ENCODE measurements around the gene HOXB13. TPM values are rescaled to one million over a fixed set of nuclear protein-coding genes. Genes with fewer than 3 reads are reported as not detected.
"Not testable (repeated sequence)": the region's sequence is repeated elsewhere in the genome, so short reads cannot be mapped to it uniquely, and the experiment has no call there.

The HOXB13 gene
- total RNA-seq, 1 donor from 2014 or later, result not detected

DNA sequence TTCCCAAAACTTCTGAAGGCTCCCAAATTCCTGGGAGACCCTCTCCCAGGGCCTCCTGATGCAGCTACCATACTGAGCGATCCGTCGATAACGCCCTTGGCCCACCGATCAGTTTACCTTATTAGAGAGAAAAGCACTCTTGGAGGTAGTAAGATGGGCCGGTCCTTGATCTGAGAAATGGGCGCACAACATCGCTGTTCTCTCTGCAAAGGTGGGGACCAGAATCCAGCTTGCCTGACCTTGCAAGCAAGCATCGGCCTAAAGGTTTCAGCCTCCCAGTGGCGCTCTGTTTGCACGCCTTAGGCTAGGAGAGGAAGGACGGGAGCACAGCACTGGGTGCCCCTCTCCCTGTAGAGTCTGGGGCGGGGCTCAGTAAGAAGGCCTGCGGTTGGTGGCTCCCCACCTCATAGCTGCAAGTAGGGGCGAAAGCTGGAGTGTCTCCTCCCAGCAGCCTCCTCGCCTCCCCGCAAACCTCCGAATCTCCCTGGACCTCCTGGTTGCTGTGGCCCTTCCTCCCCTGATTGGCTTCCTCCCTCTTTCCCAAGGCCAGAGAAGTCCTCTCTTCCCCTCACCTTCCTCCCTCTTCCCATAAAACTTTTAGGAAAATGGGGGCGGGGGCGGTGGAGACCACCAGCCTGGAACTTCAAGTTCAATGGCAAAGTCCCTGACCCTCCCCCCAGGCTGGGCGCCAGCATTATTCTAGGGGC, 6.2 kb downstream of the HOXB13 start, which contains the start of gene PRAC1:
PRAC1 (minus strand) TSS at position 318 of the 707 bp plus-strand sequence; CDS start at position 192, 126 bp downstream.
- Histone ChIP-seq H3K9ac (ENCODE audit: low read depth in 1 of 3, low read length in 3 of 3) (no peak within 1 kb of the TSS), H3K27me3 (ENCODE audit: control insufficient read depth in 3 of 3, insufficient read depth in 3 of 3, low read length in 3 of 3) (peaks cover 96 to 98% (median 97%) of the 10 kb centered on the region in 3 donors), H3K36me3 (ENCODE audit: control insufficient read depth in 3 of 3, insufficient read depth in 3 of 3, low read length in 3 of 3) (no peaks in the 10 kb centered on the region), H3K4me1 (ENCODE audit: control insufficient read depth in 3 of 3, insufficient read depth in 3 of 3, low read length in 3 of 3) (peaks cover 10 to 33% (median 19%) of the 10 kb centered on the region in 3 donors), H3K9me3 (ENCODE audit: control insufficient read depth in 3 of 3, low read length in 3 of 3) (no peaks in the 10 kb centered on the region), H3K27ac (ENCODE audit: low read depth, low read length) (no peak within 1 kb of the TSS), H3K4me3 (ENCODE audit: low read length in 3 of 3) (no peak within 1 kb of the TSS)

DNA sequence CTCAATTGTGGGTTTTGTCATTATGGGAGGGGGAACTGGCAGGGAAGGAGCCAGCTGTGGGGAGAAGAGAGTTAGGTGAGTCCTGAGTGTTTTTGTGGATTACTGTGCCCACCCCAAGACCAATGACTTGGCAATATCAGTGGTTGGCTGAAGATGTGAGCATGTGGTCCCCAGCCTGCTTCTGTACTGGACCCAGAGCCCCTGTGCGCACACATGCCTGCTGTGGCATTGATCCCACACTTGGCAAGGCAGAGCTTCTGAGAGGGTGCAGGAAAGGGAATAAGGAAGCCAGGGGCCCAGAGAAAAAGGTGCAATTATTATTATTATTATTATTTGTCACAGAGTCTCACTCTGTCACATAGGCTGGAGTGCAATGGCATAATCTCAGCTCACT, 7.5 kb downstream of the HOXB13 start:
- H3K27me3 ChIP-seq (ENCODE audit: control insufficient read depth in 3 of 3, insufficient read depth in 3 of 3, low read length in 3 of 3), result peaks cover 92 to 97% (median 94%) of the 10 kb centered on the region in 3 donors
- no peak overlapping the region for H3K27ac ChIP-seq (ENCODE audit: low read depth, low read length)
- no peaks in the 10 kb centered on the region for H3K36me3 ChIP-seq (ENCODE audit: control insufficient read depth in 3 of 3, insufficient read depth in 3 of 3, low read length in 3 of 3)
- H3K9ac ChIP-seq (ENCODE audit: low read depth in 1 of 3, low read length in 3 of 3), result no peak overlapping the region
- no peak overlapping the region for H3K4me3 ChIP-seq (ENCODE audit: low read length in 3 of 3)
- H3K9me3 ChIP-seq (ENCODE audit: control insufficient read depth in 3 of 3, low read length in 3 of 3), result no peaks in the 10 kb centered on the region
- peaks cover 10 to 28% (median 19%) of the 10 kb centered on the region in 3 donors for H3K4me1 ChIP-seq (ENCODE audit: control insufficient read depth in 3 of 3, insufficient read depth in 3 of 3, low read length in 3 of 3)

DNA sequence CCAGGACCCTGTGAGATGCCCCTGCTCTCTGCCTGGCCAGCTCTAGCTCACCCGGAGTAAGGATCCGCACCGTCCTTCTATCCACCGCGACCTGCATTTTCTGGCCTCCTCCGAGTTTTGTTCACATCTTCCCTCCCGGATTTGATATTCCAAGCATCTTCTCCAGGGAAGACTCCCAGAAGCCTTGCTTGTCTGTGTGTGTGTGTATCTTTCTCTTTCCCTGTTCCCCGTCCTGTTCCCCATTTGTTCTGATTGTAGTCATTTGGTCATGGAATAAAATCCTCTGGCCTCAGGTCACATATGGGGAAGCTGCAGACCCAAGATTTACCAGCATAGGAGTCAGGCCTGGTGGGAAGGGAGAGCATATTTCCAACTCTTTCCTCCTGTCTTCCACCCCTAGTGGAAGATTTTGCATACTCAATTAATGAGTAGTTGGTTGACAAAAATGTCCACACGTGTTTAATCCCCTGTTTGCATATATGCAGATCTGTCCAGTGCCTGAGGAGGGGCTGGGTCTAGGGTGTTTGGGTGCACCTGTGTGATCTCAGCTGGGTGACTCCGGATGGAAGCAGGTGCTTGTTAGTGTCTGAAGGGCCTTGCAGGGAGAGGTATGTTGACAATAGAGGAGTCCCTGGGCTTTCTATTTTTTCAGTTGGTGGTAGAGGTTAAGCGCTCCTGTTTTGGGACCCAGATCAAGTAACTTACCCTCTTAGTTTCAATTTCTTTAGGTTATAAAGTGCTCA, 8.1 kb downstream of the HOXB13 start:
- no peaks in the 10 kb centered on the region for H3K9me3 ChIP-seq (ENCODE audit: control insufficient read depth in 3 of 3, low read length in 3 of 3)
- H3K4me3 ChIP-seq (ENCODE audit: low read length in 3 of 3), result no peak overlapping the region
- no peak overlapping the region for H3K27ac ChIP-seq (ENCODE audit: low read depth, low read length)
- no peak overlapping the region for H3K9ac ChIP-seq (ENCODE audit: low read depth in 1 of 3, low read length in 3 of 3)
- H3K4me1 ChIP-seq (ENCODE audit: control insufficient read depth in 3 of 3, insufficient read depth in 3 of 3, low read length in 3 of 3), result peaks cover 10 to 24% (median 19%) of the 10 kb centered on the region in 3 donors
- H3K27me3 ChIP-seq (ENCODE audit: control insufficient read depth in 3 of 3, insufficient read depth in 3 of 3, low read length in 3 of 3), result peaks cover 90 to 96% (median 92%) of the 10 kb centered on the region in 3 donors
- no peaks in the 10 kb centered on the region for H3K36me3 ChIP-seq (ENCODE audit: control insufficient read depth in 3 of 3, insufficient read depth in 3 of 3, low read length in 3 of 3)

DNA sequence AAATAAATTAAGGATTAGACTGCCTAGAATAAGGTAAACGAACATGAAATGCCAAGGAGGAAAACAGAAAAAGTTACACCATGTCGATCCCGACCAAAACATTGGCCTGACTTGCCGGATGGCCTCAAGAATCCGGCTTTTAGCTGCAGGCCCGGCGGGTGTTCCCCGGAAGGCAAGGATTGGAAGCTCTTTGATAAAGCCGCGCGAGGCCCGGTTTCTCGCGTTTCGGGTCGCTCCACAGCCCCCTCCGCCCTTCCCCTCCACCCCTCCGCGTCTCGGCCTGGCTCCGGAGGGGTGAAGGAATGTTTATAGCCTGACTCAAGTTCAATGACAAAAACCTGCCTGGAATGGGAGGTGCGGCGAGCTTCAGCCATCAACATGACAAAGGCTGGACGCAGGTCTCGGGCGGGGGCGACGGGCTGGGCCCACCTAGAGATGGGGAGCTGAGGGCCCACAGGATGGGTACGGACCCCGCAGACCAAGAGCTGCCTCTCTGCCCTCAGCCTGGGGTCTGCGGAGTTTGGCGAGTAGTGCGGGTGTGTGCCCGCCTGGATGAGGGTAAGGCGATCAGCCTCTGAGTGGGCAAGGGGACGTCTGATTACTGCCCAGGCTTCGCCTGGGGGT, 8.8 kb downstream of the HOXB13 start:
- peaks cover 4 to 18% (median 15%) of the 10 kb centered on the region in 3 donors for H3K4me1 ChIP-seq (ENCODE audit: control insufficient read depth in 3 of 3, insufficient read depth in 3 of 3, low read length in 3 of 3)
- no peaks in the 10 kb centered on the region for H3K9me3 ChIP-seq (ENCODE audit: control insufficient read depth in 3 of 3, low read length in 3 of 3)
- peaks cover 86 to 96% (median 90%) of the 10 kb centered on the region in 3 donors for H3K27me3 ChIP-seq (ENCODE audit: control insufficient read depth in 3 of 3, insufficient read depth in 3 of 3, low read length in 3 of 3)
- H3K27ac ChIP-seq (ENCODE audit: low read depth, low read length), result no peak overlapping the region
- H3K4me3 ChIP-seq (ENCODE audit: low read length in 3 of 3), result peak overlapping the region in 1 of 3 donors; percentile 29
- H3K36me3 ChIP-seq (ENCODE audit: control insufficient read depth in 3 of 3, insufficient read depth in 3 of 3, low read length in 3 of 3), result no peaks in the 10 kb centered on the region
- H3K9ac ChIP-seq (ENCODE audit: low read depth in 1 of 3, low read length in 3 of 3), result peak overlapping the region in 1 of 3 donors; percentile 54

DNA sequence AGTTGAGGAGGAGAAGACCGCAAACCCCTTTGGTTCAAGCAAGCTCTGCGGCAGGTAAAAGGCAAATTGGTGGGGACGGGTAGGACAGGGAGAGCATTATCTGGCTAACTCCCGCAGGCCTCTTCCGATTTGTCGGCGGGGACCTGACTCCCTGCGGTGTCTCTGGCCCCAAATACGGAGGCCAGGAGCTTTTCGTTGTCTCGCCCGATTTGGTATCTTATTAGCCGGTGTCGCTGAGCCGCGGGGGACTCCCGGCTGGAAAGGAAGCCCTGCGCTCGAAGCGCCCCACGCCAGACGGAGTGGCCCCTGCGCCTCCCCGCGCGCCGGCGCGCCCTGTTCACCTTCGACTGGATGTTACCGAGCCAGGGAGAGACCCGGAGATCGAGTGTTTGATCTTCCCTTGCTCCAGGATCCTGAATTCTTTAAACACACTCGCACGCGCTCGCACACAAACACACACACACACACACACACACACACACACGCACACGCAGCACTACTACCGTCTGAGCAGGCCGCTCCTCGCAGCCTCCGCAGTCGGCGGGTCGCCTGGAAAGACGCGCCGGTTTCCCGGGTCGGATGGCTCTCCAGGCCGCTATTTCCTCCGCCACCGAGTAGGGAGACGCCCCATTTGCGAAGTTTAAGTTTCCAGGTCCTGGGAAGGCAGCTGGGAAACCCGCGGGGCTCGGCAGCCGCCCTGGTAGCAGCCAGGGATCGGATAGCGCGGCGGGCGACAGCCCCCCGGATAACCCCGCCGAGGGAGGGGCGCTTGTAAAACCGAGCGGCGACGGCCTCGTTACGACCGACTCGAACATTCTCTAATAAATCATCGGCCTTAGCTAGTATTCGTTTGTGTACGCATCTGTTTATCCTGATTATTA, 9.5 kb downstream of the HOXB13 start:
- H3K4me1 ChIP-seq (ENCODE audit: control insufficient read depth in 3 of 3, insufficient read depth in 3 of 3, low read length in 3 of 3), result peaks cover 4 to 12% (median 11%) of the 10 kb centered on the region in 3 donors
- H3K4me3 ChIP-seq (ENCODE audit: low read length in 3 of 3), result peak overlapping the region in 1 of 3 donors; percentile 49
- H3K36me3 ChIP-seq (ENCODE audit: control insufficient read depth in 3 of 3, insufficient read depth in 3 of 3, low read length in 3 of 3), result no peaks in the 10 kb centered on the region
- no peaks in the 10 kb centered on the region for H3K9me3 ChIP-seq (ENCODE audit: control insufficient read depth in 3 of 3, low read length in 3 of 3)
- H3K27me3 ChIP-seq (ENCODE audit: control insufficient read depth in 3 of 3, insufficient read depth in 3 of 3, low read length in 3 of 3), result peaks cover 82 to 94% (median 88%) of the 10 kb centered on the region in 3 donors
- peak overlapping the region in 1 of 3 donors; percentile 54 for H3K9ac ChIP-seq (ENCODE audit: low read depth in 1 of 3, low read length in 3 of 3)
- H3K27ac ChIP-seq (ENCODE audit: low read depth, low read length), result no peak overlapping the region

DNA sequence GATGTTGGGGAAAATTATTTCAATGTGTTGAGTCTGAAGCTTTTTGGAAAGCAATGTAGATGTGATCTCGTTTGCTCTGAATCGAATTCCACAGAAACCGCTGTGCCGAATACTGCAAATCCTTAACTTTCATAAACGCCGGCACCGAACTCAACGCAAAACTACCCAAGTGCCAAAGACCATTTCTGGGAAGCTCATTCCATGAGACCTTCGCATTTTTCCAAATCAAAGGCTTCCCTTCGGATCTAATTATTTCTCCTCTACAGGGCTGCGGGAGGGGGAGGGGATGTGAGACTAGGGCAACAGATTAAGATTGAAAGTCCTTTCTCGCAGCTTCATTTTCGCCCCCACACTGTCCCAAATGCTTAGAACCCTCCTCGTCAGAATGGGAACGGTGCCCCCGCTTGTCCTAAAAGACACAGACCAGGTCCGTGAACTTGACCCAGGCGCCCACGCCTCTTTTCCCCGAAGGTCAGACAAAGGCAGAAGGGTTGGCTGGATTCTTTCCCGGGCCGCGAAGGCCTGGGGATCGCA, 10.3 kb downstream of the HOXB13 start:
- Histone ChIP-seq H3K9ac (ENCODE audit: low read depth in 1 of 3, low read length in 3 of 3) (peak overlapping the region in 1 of 3 donors; percentile 54), H3K9me3 (ENCODE audit: control insufficient read depth in 3 of 3, low read length in 3 of 3) (no peaks in the 10 kb centered on the region), H3K4me1 (ENCODE audit: control insufficient read depth in 3 of 3, insufficient read depth in 3 of 3, low read length in 3 of 3) (peaks cover 4 to 12% (median 10%) of the 10 kb centered on the region in 3 donors), H3K27me3 (ENCODE audit: control insufficient read depth in 3 of 3, insufficient read depth in 3 of 3, low read length in 3 of 3) (peaks cover 75 to 94% (median 88%) of the 10 kb centered on the region in 3 donors), H3K36me3 (ENCODE audit: control insufficient read depth in 3 of 3, insufficient read depth in 3 of 3, low read length in 3 of 3) (no peaks in the 10 kb centered on the region), H3K4me3 (ENCODE audit: low read length in 3 of 3) (peak overlapping the region in 1 of 3 donors; percentile 49), H3K27ac (ENCODE audit: low read depth, low read length) (no peak overlapping the region)

DNA sequence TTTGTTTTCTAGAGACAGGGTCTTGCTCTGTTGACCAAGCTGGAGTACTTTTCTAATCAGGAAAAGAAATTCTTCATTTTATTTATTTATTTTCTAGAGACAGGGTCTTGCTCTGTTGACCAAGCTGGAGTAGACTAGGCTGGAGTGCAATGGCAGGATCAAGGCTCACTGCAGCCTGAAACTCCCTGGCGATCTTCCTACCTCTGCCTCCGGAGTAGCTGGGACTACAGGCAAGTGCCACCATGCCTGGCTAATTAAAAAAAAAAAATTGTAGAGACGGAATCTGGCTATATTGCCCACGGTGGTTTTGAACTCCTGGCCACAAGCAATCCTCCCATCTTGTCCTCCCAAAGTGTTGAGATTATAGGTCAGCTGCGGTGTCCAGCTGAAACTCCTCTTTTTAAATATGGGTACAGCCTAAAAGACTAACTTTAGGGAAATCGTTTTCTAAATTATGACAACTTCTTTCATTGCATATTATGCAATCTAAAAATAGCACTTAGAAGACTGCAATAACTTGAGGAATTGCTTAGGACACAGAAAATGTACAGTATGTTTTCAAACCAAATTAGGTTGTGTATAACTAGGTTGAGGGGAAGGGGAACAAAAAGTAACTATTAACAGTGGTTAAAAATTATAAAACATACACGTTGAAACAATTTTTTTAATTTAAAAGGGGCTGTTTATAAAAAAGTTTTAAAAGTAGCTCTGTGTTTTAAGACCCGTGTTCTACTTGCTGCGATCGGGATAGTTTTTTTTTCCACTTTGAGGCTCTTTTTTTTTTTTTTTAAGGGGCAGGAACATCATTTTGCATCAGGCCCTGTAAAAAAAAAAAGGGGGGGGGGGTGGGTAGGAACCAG, 11.0 kb downstream of the HOXB13 start:
- Histone ChIP-seq H3K4me3 (ENCODE audit: low read length in 3 of 3) (no peak overlapping the region), H3K27me3 (ENCODE audit: control insufficient read depth in 3 of 3, insufficient read depth in 3 of 3, low read length in 3 of 3) (peaks cover 72 to 94% (median 86%) of the 10 kb centered on the region in 3 donors), H3K27ac (ENCODE audit: low read depth, low read length) (no peak overlapping the region)

DNA sequence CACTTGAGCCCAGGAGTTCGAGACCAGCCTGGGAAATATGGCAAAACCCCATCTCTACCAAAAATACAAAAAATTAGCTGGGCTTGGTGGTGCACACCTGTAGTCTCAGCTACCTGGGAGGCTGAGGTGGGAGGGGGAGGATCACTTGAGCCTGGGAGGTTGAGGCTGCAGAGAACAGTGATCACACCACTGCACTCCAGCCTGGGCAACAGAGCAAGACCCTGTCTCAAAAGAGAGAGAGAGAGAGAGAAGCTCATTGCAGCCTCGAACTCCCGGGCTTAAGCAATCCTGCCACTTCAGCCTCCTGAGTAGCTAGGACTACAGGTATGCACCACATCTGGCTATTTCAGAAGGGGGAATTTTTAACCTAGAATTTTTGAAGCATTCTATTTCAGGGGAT, 12.0 kb downstream of the HOXB13 start:
- H3K27ac ChIP-seq (ENCODE audit: low read depth, low read length); H3K4me3 ChIP-seq (ENCODE audit: low read length in 3 of 3); H3K9ac ChIP-seq (ENCODE audit: low read depth in 1 of 3, low read length in 3 of 3); H3K36me3 ChIP-seq (ENCODE audit: control insufficient read depth in 3 of 3, insufficient read depth in 3 of 3, low read length in 3 of 3); H3K9me3 ChIP-seq (ENCODE audit: control insufficient read depth in 3 of 3, low read length in 3 of 3): not testable (repeated sequence)
- H3K27me3 ChIP-seq (ENCODE audit: control insufficient read depth in 3 of 3, insufficient read depth in 3 of 3, low read length in 3 of 3), result peaks cover 69 to 92% (median 85%) of the 10 kb centered on the region in 3 donors
- peaks cover 4 to 12% (median 10%) of the 10 kb centered on the region in 3 donors for H3K4me1 ChIP-seq (ENCODE audit: control insufficient read depth in 3 of 3, insufficient read depth in 3 of 3, low read length in 3 of 3)

More for the DNA sequence above, 11.0 kb downstream of the HOXB13 start:
- Histone ChIP-seq H3K36me3 (ENCODE audit: control insufficient read depth in 3 of 3, insufficient read depth in 3 of 3, low read length in 3 of 3) (no peaks in the 10 kb centered on the region), H3K9ac (ENCODE audit: low read depth in 1 of 3, low read length in 3 of 3) (no peak overlapping the region), H3K4me1 (ENCODE audit: control insufficient read depth in 3 of 3, insufficient read depth in 3 of 3, low read length in 3 of 3) (peaks cover 4 to 12% (median 10%) of the 10 kb centered on the region in 3 donors), H3K9me3 (ENCODE audit: control insufficient read depth in 3 of 3, low read length in 3 of 3) (no peaks in the 10 kb centered on the region)

Measured in skeletal muscle tissue (tissue), 4 donors.